H54 (cell line): ENCODE data around the gene PLA2G2C.

Experiments used
- DNase-seq: peaks from one replicate; pipeline ENCODE4 v3.0.0; 2011; ENCODE audit warnings: low spot score, mixed read lengths; ENCODE audit not compliant: insufficient read length
- FAIRE-seq: peaks from 3 replicates; lab custom pipeline; 2011; peaks lifted over from hg19 to GRCh38; lab: Jason Lieb, UNC
- POLR2A ChIP-seq: IDR thresholded peaks from 2 replicates; pipeline ENCODE4 v1.6.1; 2011; ENCODE audit warnings: low read depth, mild to moderate bottlenecking, low read length

Gene PLA2G2C

GRCh38 chr1:20149601-20150325 lies 36.6 kb downstream of the PLA2G2C start:
- FAIRE-seq (no peak), DNase-seq (no peak)
- no peak for TF ChIP-seq POLR2A

- FAIRE-seq: no peak
- DNase-seq: no peak
- no peak for TF ChIP-seq POLR2A
These were observed 37.5 kb downstream of the PLA2G2C start for GRCh38 chr1:20148571-20149500.

- DNase-seq (no peak), FAIRE-seq (no peak)
- TF ChIP-seq POLR2A: no peak
These were observed 38.3 kb downstream of the PLA2G2C start for GRCh38 chr1:20147846-20148570.

- no peak for FAIRE-seq
- DNase-seq: no peak
- TF ChIP-seq POLR2A: no peak
These were observed 42.4 kb downstream of the PLA2G2C start for GRCh38 chr1:20143734-20144565.

GRCh38 chr1:20143318-20143717 lies 43.0 kb downstream of the PLA2G2C start:
- no peak for TF ChIP-seq POLR2A
- no peak for DNase-seq
- FAIRE-seq: no peak

GRCh38 chr1:20142001-20142710 lies 44.2 kb downstream of the PLA2G2C start:
- FAIRE-seq (no peak), DNase-seq (no peak)
- TF ChIP-seq POLR2A: no peak

- FAIRE-seq: no peak
- no peak for TF ChIP-seq POLR2A
- no peak for DNase-seq
These were observed 44.9 kb downstream of the PLA2G2C start for GRCh38 chr1:20141466-20141865.

GRCh38 chr1:20141001-20141400 lies 45.3 kb downstream of the PLA2G2C start:
- DNase-seq (no peak), FAIRE-seq (no peak)

GRCh38 chr1:20139776-20140612 lies 46.3 kb downstream of the PLA2G2C start:
- no peak for DNase-seq
- FAIRE-seq: no peak
- TF ChIP-seq POLR2A: no peak

More at GRCh38 chr1:20141001-20141400, 45.3 kb downstream of the PLA2G2C start:
- no peak for TF ChIP-seq POLR2A

- FAIRE-seq (no peak), DNase-seq (no peak)
- no peak for TF ChIP-seq POLR2A
These were observed 47.3 kb downstream of the PLA2G2C start, which contains the start of gene PLA2G2F for GRCh38 chr1:20138961-20139550. PLA2G2F (plus strand) TSS chr1:20139323; CDS start chr1:20139428, 105 bp downstream.

- TF ChIP-seq POLR2A: no peak
- no peak for FAIRE-seq
- DNase-seq: no peak
These were observed 48.0 kb downstream of the PLA2G2C start for GRCh38 chr1:20138346-20138745.
